ENCODE data around the gene BHLHE40. TPM values are rescaled to one million over a fixed set of nuclear protein-coding genes. Genes with fewer than 3 reads are reported as not detected.
A peak's percentile ranks its signal among the peaks of the same experiment; 100 is the strongest.

Gene BHLHE40
- total and polyA plus RNA-seq, 2 of the 4 experiments (the other 2 are of a cell fraction), result 22.8 to 31.8 TPM

- TF ChIP-seq NFE2L2 (IDR thresholded peaks at IDR 0.05; ENCODE audit: low read depth, low read length) (no peak), BHLHE40 (IDR thresholded peaks at IDR 0.05; ENCODE audit: low read depth, low read length) (peak; percentile 96), RAD21 (IDR thresholded peaks at IDR 0.05; ENCODE audit: low read length) (no peak)
- TF ChIP-seq, protein P1, sequence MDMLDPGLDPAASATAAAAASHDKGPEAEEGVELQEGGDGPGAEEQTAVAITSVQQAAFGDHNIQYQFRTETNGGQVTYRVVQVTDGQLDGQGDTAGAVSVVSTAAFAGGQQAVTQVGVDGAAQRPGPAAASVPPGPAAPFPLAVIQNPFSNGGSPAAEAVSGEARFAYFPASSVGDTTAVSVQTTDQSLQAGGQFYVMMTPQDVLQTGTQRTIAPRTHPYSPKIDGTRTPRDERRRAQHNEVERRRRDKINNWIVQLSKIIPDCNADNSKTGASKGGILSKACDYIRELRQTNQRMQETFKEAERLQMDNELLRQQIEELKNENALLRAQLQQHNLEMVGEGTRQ (IDR thresholded peaks at IDR 0.05; ENCODE audit: low read depth, low read length), result peak; percentile 89
Measured at GRCh38 chr3:4978966-4979427, 240 bp upstream of the BHLHE40 start (continued).

Data from IMR-90 (cell line).